ENCODE results near the gene MSANTD3.

The MSANTD3 gene

DNA sequence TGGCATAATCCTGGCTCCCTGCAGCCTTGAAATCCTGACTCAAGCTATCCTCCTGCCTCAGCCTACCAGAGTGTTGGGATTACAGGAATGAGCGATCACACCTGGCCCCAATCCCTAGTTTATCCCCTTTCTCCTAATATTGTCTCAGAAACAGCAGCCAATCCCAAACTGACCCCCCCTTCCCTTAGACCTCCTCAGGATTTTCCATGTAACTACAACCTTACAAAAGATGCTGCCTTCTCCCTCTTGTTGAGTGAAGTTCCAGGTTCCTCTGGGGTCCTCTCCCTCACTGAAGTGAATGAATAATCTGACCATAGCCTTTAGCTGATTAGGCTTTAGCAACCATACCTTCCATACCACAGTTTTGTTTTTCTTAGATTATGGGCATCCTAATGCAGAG lies 25.9 kb upstream of the MSANTD3 start:
- TF ChIP-seq EGR1 (IDR thresholded peaks at IDR 0.05) (no peak), NFIC (IDR thresholded peaks at IDR 0.05) (no peak), ZBTB7A (IDR thresholded peaks at IDR 0.05; ENCODE audit: low read depth) (no peak), REST (IDR thresholded peaks at IDR 0.05; ENCODE audit: low read depth) (no peak), CEBPB (IDR thresholded peaks at IDR 0.05) (no peak), EP300 (IDR thresholded peaks at IDR 0.05; ENCODE audit: borderline replicate concordance) (no peak), YY1 (IDR thresholded peaks at IDR 0.05; ENCODE audit: low read depth) (no peak), USF1 (IDR thresholded peaks at IDR 0.05) (no peak), TEAD4 (IDR thresholded peaks at IDR 0.05) (no peak), MAX (IDR thresholded peaks at IDR 0.05) (no peak), CREB1 (IDR thresholded peaks at IDR 0.05; ENCODE audit: low read depth) (no peak), RAD21 (IDR thresholded peaks at IDR 0.05; ENCODE audit: low read depth) (no peak), TAF1 (IDR thresholded peaks at IDR 0.05; ENCODE audit: low read depth) (no peak)

- TF ChIP-seq TEAD4 (IDR thresholded peaks at IDR 0.05) (no peak), TCF12 (IDR thresholded peaks at IDR 0.05; ENCODE audit: low read depth) (no peak), CEBPB (IDR thresholded peaks at IDR 0.05) (no peak), TAF1 (IDR thresholded peaks at IDR 0.05; ENCODE audit: low read depth) (no peak), USF1 (IDR thresholded peaks at IDR 0.05) (no peak), EP300 (IDR thresholded peaks at IDR 0.05; ENCODE audit: borderline replicate concordance) (no peak), RAD21 (IDR thresholded peaks at IDR 0.05; ENCODE audit: low read depth) (no peak), ZBTB7A (IDR thresholded peaks at IDR 0.05; ENCODE audit: low read depth) (no peak), REST (IDR thresholded peaks at IDR 0.05; ENCODE audit: low read depth) (no peak)
These were observed 20.0 kb upstream of the MSANTD3 start for GRCh38 chr9:100406962-100407361.

- TF ChIP-seq YY1 (IDR thresholded peaks at IDR 0.05; ENCODE audit: low read depth), result no peak
- no peak for TF ChIP-seq TAF1 (IDR thresholded peaks at IDR 0.05; ENCODE audit: low read depth)
- TF ChIP-seq USF1 (IDR thresholded peaks at IDR 0.05), result no peak
- no peak for TF ChIP-seq TCF12 (IDR thresholded peaks at IDR 0.05; ENCODE audit: low read depth)
- TF ChIP-seq MAX (IDR thresholded peaks at IDR 0.05), result no peak
- TF ChIP-seq ZBTB7A (IDR thresholded peaks at IDR 0.05; ENCODE audit: low read depth), result no peak
- no peak for TF ChIP-seq NFIC (IDR thresholded peaks at IDR 0.05)
- no peak for TF ChIP-seq TEAD4 (IDR thresholded peaks at IDR 0.05)
- no peak for TF ChIP-seq CEBPB (IDR thresholded peaks at IDR 0.05)
- TF ChIP-seq FOXM1 (IDR thresholded peaks at IDR 0.05; ENCODE audit: borderline replicate concordance, low read depth), result no peak
- TF ChIP-seq EGR1 (IDR thresholded peaks at IDR 0.05), result no peak
- no peak for TF ChIP-seq EP300 (IDR thresholded peaks at IDR 0.05; ENCODE audit: borderline replicate concordance)
- TF ChIP-seq REST (IDR thresholded peaks at IDR 0.05; ENCODE audit: low read depth), result no peak
- no peak for TF ChIP-seq CREB1 (IDR thresholded peaks at IDR 0.05; ENCODE audit: low read depth)
- TF ChIP-seq RAD21 (IDR thresholded peaks at IDR 0.05; ENCODE audit: low read depth), result no peak
These were observed 18.3 kb upstream of the MSANTD3 start for GRCh38 chr9:100408546-100409175.

GRCh38 chr9:100409176-100409556 lies 17.8 kb upstream of the MSANTD3 start:
- TF ChIP-seq TEAD4 (IDR thresholded peaks at IDR 0.05), result no peak
- no peak for TF ChIP-seq REST (IDR thresholded peaks at IDR 0.05; ENCODE audit: low read depth)
- no peak for TF ChIP-seq CREB1 (IDR thresholded peaks at IDR 0.05; ENCODE audit: low read depth)
- TF ChIP-seq RAD21 (IDR thresholded peaks at IDR 0.05; ENCODE audit: low read depth), result no peak
- TF ChIP-seq CEBPB (IDR thresholded peaks at IDR 0.05), result no peak

All from Ishikawa (cell line).